Central memory CD8-positive, alpha-beta T cell (primary cell): ENCODE data around the gene FAM78A.
"Not testable (repeated sequence)": the region's sequence is repeated elsewhere in the genome, so short reads cannot be mapped to it uniquely, and the experiment has no call there.

Experiments
- ATAC-seq: fragments of 150-1000 bp; cut with Tn5 transposase; replicated peaks from 2 replicates; pipeline ENCODE4 v1.10.0; 2022; ENCODE audit warnings: mild to moderate bottlenecking, moderate FRiP score, moderate number of reproducible peaks; ENCODE audit not compliant: poor library complexity, severe bottlenecking; ENCODE audit errors: extremely low read depth
- DNase-seq, 2 donors: peaks; one replicate each; pipeline ENCODE4 v3.0.0; 2021; ENCODE audit warnings: low spot score in 2 of 2
- H3K27ac Mint-ChIP-seq: one replicate; pipeline ENCODE4 v1.8.0; 2022; ENCODE audit warnings: low read depth, mild to moderate bottlenecking, moderate library complexity, mixed read lengths
- H3K27me3 Mint-ChIP-seq: one replicate; pipeline ENCODE4 v1.8.0; 2022; ENCODE audit warnings: mixed read lengths
- H3K36me3 Mint-ChIP-seq: one replicate; pipeline ENCODE4 v1.8.0; 2022; ENCODE audit warnings: mild to moderate bottlenecking, moderate library complexity, mixed read lengths; ENCODE audit not compliant: insufficient read depth
- H3K4me1 Mint-ChIP-seq: one replicate; pipeline ENCODE4 v1.8.0; 2022; ENCODE audit warnings: mixed read lengths
- H3K4me3 Mint-ChIP-seq: one replicate; pipeline ENCODE4 v1.8.0; 2022; ENCODE audit warnings: mild to moderate bottlenecking, moderate library complexity, mixed read lengths
- H3K9me3 Mint-ChIP-seq: one replicate; pipeline ENCODE4 v1.8.0; 2022; ENCODE audit warnings: mixed read lengths

The FAM78A gene

GRCh38 chr9:131273856-131274673, 2.2 kb downstream of the FAM78A start:
- Mint-ChIP-seq H3K27me3 (no peaks in the 10 kb centered on the region), H3K36me3 (peaks cover 56% of the 10 kb centered on the region), H3K27ac (peak overlapping the region; percentile 94), H3K4me3 (peak overlapping the region; percentile 93), H3K4me1 (peaks cover 48% of the 10 kb centered on the region), H3K9me3 (no peaks in the 10 kb centered on the region)
- ATAC-seq (no peak), DNase-seq (no peak)

- ATAC-seq (no peak), DNase-seq (no peak)
- no peaks in the 10 kb centered on the region for H3K27me3 Mint-ChIP-seq
- H3K27ac Mint-ChIP-seq = peak overlapping the region; percentile 94
- peaks cover 58% of the 10 kb centered on the region for H3K36me3 Mint-ChIP-seq
- no peaks in the 10 kb centered on the region for H3K9me3 Mint-ChIP-seq
- H3K4me1 Mint-ChIP-seq = peaks cover 48% of the 10 kb centered on the region
- H3K4me3 Mint-ChIP-seq = peak overlapping the region; percentile 93
These were observed 3.0 kb downstream of the FAM78A start for GRCh38 chr9:131273146-131273855.

- peak overlapping the region; percentile 93 for H3K4me3 Mint-ChIP-seq
- H3K4me1 Mint-ChIP-seq = peaks cover 48% of the 10 kb centered on the region
- no peaks in the 10 kb centered on the region for H3K9me3 Mint-ChIP-seq
- peaks cover 55% of the 10 kb centered on the region for H3K36me3 Mint-ChIP-seq
- DNase-seq (no peak), ATAC-seq (no peak)
- no peaks in the 10 kb centered on the region for H3K27me3 Mint-ChIP-seq
- H3K27ac Mint-ChIP-seq = peak overlapping the region; percentile 94
These were observed 4.1 kb downstream of the FAM78A start for GRCh38 chr9:131272212-131272611.

- peaks cover 57% of the 10 kb centered on the region for H3K36me3 Mint-ChIP-seq
- H3K4me3 Mint-ChIP-seq = peak overlapping the region; percentile 93
- H3K27me3 Mint-ChIP-seq = no peaks in the 10 kb centered on the region
- ATAC-seq = no peak
- H3K4me1 Mint-ChIP-seq = peaks cover 55% of the 10 kb centered on the region
- no peak for DNase-seq
- peak overlapping the region; percentile 97 for H3K27ac Mint-ChIP-seq
- H3K9me3 Mint-ChIP-seq = no peaks in the 10 kb centered on the region
These were observed 4.8 kb downstream of the FAM78A start for GRCh38 chr9:131271506-131271931.

GRCh38 chr9:131271016-131271273, 5.4 kb downstream of the FAM78A start:
- Mint-ChIP-seq H3K27ac (peak overlapping the region; percentile 97), H3K36me3 (peaks cover 56% of the 10 kb centered on the region), H3K4me1 (peaks cover 61% of the 10 kb centered on the region), H3K4me3 (peak overlapping the region; percentile 93)
- H3K9me3 Mint-ChIP-seq, ATAC-seq, DNase-seq, H3K27me3 Mint-ChIP-seq: not testable (repeated sequence)

- H3K27ac Mint-ChIP-seq = peak overlapping the region; percentile 97
- ATAC-seq = peak; percentile 6
- peaks cover 64% of the 10 kb centered on the region for H3K4me1 Mint-ChIP-seq
- DNase-seq = no peak
- H3K27me3 Mint-ChIP-seq = no peaks in the 10 kb centered on the region
- peak overlapping the region; percentile 93 for H3K4me3 Mint-ChIP-seq
- H3K36me3 Mint-ChIP-seq = peaks cover 52% of the 10 kb centered on the region
- no peaks in the 10 kb centered on the region for H3K9me3 Mint-ChIP-seq
These were observed 5.9 kb downstream of the FAM78A start for GRCh38 chr9:131270171-131271015.

- Mint-ChIP-seq H3K9me3 (no peaks in the 10 kb centered on the region), H3K4me1 (peaks cover 75% of the 10 kb centered on the region), H3K27ac (peak overlapping the region; percentile 96), H3K27me3 (no peaks in the 10 kb centered on the region), H3K36me3 (peaks cover 64% of the 10 kb centered on the region), H3K4me3 (peak overlapping the region; percentile 93)
- DNase-seq (no peak), ATAC-seq (no peak)
These were observed 9.8 kb downstream of the FAM78A start for GRCh38 chr9:131266266-131267229.

- peaks cover 65% of the 10 kb centered on the region for H3K4me1 Mint-ChIP-seq
- no peaks in the 10 kb centered on the region for H3K27me3 Mint-ChIP-seq
- no peaks in the 10 kb centered on the region for H3K9me3 Mint-ChIP-seq
- H3K27ac Mint-ChIP-seq = no peak overlapping the region
- ATAC-seq = no peak
- peaks cover 73% of the 10 kb centered on the region for H3K36me3 Mint-ChIP-seq
- H3K4me3 Mint-ChIP-seq = peak overlapping the region; percentile 93
- DNase-seq = no peak
These were observed 12.1 kb downstream of the FAM78A start for GRCh38 chr9:131264231-131264630.

GRCh38 chr9:131263701-131264100, 12.6 kb downstream of the FAM78A start:
- Mint-ChIP-seq H3K4me1 (peaks cover 60% of the 10 kb centered on the region), H3K27ac (peak overlapping the region; percentile 49), H3K27me3 (no peaks in the 10 kb centered on the region), H3K4me3 (peak overlapping the region; percentile 55), H3K36me3 (peaks cover 70% of the 10 kb centered on the region), H3K9me3 (no peaks in the 10 kb centered on the region)
- DNase-seq (no peak), ATAC-seq (no peak)

- Mint-ChIP-seq H3K4me1 (peaks cover 55% of the 10 kb centered on the region), H3K27ac (peak overlapping the region; percentile 14), H3K4me3 (peak overlapping the region; percentile 37), H3K36me3 (peaks cover 73% of the 10 kb centered on the region)
- ATAC-seq, H3K27me3 Mint-ChIP-seq, H3K9me3 Mint-ChIP-seq, DNase-seq: not testable (repeated sequence)
These were observed 13.3 kb downstream of the FAM78A start for GRCh38 chr9:131263033-131263343.

- Mint-ChIP-seq H3K4me1 (peaks cover 60% of the 10 kb centered on the region), H3K27ac (peak overlapping the region; percentile 14), H3K27me3 (no peaks in the 10 kb centered on the region), H3K9me3 (no peaks in the 10 kb centered on the region), H3K4me3 (peak overlapping the region; percentile 37), H3K36me3 (peaks cover 73% of the 10 kb centered on the region)
- ATAC-seq = no peak
- no peak for DNase-seq
These were observed 13.8 kb downstream of the FAM78A start for GRCh38 chr9:131262327-131263032.
